Measurements from ENCODE around the gene ASTN2. TPM values are rescaled to one million over a fixed set of nuclear protein-coding genes. Genes with fewer than 3 reads are reported as not detected.

Gene ASTN2
- total RNA-seq, 4 donors from 2014 or later = 4.0 to 7.0 (median 4.9) TPM

DNA sequence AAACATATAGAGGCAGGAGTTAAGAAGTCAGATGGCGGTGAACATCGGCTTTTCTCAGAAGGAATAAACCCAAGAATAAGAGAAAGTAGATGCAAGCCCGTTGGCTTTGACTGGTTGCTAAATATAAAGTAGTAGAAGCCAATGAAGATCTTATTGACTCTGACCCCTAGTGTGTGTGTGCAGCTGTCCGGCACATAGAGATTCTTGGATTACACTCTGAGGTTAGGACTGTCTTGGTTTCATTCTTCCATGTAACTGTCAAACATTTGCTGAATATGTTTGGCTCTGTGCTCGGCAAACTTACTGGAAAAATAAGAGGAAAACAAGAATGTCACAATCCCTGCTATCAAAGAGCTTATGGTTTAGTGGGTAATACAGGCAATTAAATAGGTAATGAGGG is 54.9 kb downstream of the ASTN2 start:
- Histone ChIP-seq H3K4me3 (no peak overlapping the region), H3K9me3 (no peaks in the 10 kb centered on the region), H3K27me3 (no peaks in the 10 kb centered on the region), H3K27ac (no peak overlapping the region), H3K36me3 (no peaks in the 10 kb centered on the region), H3K4me1 (no peaks in the 10 kb centered on the region)
- peak; percentile 19 for ATAC-seq
- TF ChIP-seq POLR2A (IDR thresholded peaks at IDR 0.05) = no peak
- TF ChIP-seq EP300 (IDR thresholded peaks at IDR 0.05) = no peak
- no peak for TF ChIP-seq POLR2AphosphoS5 (IDR thresholded peaks at IDR 0.05)
- TF ChIP-seq, protein P1, sequence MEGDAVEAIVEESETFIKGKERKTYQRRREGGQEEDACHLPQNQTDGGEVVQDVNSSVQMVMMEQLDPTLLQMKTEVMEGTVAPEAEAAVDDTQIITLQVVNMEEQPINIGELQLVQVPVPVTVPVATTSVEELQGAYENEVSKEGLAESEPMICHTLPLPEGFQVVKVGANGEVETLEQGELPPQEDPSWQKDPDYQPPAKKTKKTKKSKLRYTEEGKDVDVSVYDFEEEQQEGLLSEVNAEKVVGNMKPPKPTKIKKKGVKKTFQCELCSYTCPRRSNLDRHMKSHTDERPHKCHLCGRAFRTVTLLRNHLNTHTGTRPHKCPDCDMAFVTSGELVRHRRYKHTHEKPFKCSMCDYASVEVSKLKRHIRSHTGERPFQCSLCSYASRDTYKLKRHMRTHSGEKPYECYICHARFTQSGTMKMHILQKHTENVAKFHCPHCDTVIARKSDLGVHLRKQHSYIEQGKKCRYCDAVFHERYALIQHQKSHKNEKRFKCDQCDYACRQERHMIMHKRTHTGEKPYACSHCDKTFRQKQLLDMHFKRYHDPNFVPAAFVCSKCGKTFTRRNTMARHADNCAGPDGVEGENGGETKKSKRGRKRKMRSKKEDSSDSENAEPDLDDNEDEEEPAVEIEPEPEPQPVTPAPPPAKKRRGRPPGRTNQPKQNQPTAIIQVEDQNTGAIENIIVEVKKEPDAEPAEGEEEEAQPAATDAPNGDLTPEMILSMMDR (IDR thresholded peaks at IDR 0.05) = no peak
- WGBS, 2 donors (ENCODE audit: low coverage in 1 of 2) = 67 to 69% methylated on average over 5 of the region's 5 CpGs

DNA sequence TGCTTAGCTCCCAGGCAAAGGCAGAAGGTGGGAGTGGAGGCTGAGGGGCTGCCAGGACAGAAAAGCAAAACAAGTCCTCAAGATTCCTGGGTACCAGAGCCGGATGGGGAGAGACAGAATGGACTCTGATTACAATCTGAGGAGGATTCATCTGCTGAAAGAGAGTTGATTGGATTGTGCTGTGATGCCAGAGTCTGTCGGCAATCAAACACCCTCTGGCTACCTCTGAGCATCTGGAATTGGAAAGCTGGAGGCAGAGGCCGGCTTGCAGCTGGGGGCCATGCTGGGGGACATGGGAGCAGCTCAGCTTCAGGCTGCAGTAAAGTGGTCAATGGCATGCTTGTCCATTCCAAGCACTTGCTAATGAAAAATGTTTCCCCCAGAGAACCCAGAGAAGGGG is 59.3 kb downstream of the ASTN2 start:
- 43 to 78% methylated on average over 2 to 3 of the region's 3 CpGs for WGBS, 2 donors (ENCODE audit: low coverage in 1 of 2)
- TF ChIP-seq POLR2AphosphoS5 (IDR thresholded peaks at IDR 0.05) = no peak
- Histone ChIP-seq H3K36me3 (no peaks in the 10 kb centered on the region), H3K4me3 (no peak overlapping the region), H3K27me3 (no peaks in the 10 kb centered on the region), H3K4me1 (no peaks in the 10 kb centered on the region), H3K9me3 (no peaks in the 10 kb centered on the region), H3K27ac (no peak overlapping the region)
- no peak for ATAC-seq

DNA sequence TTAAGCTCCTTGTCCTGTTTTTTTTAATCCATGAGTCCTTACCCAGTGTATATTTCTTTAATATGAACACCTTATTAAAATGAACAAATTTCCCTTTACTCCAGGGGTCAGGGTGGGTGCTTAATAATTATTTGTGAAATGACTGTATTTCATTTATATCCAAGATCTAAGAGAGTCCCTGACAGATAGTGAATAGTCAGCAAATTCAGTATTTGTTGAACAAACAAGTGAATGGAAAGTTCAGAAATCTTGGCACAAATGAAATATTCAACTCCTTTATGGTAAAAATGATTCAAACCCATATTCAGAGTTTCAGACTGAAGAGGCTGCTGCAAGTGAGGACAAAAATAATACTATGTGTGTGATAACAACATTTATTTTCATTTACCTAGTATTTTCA is 59.9 kb downstream of the ASTN2 start:
- Histone ChIP-seq H3K9me3 (no peaks in the 10 kb centered on the region), H3K27me3 (no peaks in the 10 kb centered on the region), H3K4me3 (no peak overlapping the region), H3K27ac (no peak overlapping the region), H3K36me3 (no peaks in the 10 kb centered on the region), H3K4me1 (no peaks in the 10 kb centered on the region)
- no peak for ATAC-seq
- TF ChIP-seq EP300 (IDR thresholded peaks at IDR 0.05) = no peak
- TF ChIP-seq, protein P1 (IDR thresholded peaks at IDR 0.05) = no peak
- TF ChIP-seq POLR2A (IDR thresholded peaks at IDR 0.05) = no peak
- TF ChIP-seq POLR2AphosphoS5 (IDR thresholded peaks at IDR 0.05) = no peak

DNA sequence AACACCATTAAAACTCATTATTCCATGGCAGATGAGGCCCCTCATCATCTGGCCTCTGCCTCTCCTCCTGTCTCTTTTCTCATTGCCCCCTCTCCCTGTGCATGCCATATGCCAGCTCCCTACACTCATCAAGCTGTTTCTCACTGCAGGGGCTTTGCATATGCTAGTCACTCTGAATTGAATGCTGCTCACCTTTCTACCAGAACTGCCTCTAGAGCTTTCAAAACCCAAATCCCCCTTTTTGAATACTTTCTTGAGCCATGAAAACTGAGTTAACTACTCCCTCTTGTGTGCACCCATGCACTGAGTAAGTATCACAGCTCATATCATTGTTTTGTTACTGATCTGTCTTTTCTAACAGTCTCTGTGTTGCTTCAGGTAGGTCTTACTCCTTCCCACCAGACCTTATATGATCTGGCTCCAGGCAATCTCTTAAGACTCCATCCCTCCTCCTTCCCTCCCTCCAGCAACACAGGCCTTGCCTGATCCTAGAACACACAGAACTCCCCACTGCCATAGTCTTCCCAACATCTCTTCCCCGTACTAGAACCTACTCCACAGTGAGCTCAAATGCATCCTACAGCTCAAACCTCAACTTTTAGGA is 60.5 kb downstream of the ASTN2 start:
- H3K36me3 ChIP-seq = no peaks in the 10 kb centered on the region
- no peak for ATAC-seq
- H3K4me1 ChIP-seq = no peaks in the 10 kb centered on the region
- H3K4me3 ChIP-seq = no peak overlapping the region
- no peak for TF ChIP-seq EP300 (IDR thresholded peaks at IDR 0.05)
- no peak for TF ChIP-seq POLR2AphosphoS5 (IDR thresholded peaks at IDR 0.05)
- no peak for TF ChIP-seq POLR2A (IDR thresholded peaks at IDR 0.05)
- TF ChIP-seq, protein P1 (IDR thresholded peaks at IDR 0.05) = no peak
- no peaks in the 10 kb centered on the region for H3K9me3 ChIP-seq
- H3K27ac ChIP-seq = no peak overlapping the region
- no peaks in the 10 kb centered on the region for H3K27me3 ChIP-seq
- WGBS, 2 donors (ENCODE audit: low coverage in 1 of 2) = 64 to 100% methylated on average over 1 of the region's 1 CpG

DNA sequence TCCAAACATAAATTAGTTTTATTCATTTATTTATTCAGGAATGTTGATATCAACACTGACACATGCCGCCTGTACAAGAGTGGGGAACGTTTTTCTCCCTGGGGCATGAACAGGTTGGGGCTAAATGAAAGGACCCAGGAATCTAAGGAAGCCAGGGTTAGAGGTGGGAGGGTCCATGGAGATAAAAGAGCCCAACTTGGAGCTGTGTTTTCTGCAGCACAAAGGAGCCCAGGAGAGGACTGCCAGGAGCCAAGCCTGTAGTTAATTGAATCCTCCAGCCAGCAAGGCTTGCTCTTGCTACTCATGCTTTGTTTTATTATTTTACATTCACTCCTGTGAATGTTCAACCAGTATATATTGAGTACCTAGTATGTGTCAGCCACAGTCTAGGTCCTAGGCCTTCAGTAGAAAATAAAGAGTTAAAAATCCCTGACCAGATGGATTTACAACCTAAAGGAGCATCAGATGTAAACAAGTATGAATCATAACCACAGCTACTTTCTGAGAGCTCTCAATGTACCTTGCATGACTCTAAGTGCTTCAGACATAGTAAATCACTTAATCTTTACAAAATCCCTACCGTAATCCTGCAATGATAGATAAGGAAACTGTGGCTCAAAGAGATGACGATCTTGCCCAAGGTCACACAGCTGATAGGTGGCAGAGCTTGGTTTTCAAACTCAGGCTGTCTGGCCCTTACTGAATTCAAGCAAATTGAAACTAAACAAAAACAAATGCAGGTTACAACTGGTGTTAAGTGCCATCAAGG is 69.8 kb downstream of the ASTN2 start:
- no peak for ATAC-seq
- 36 to 70% methylated on average over 4 of the region's 4 CpGs for WGBS, 2 donors (ENCODE audit: low coverage in 1 of 2)
- H3K4me1 ChIP-seq = no peaks in the 10 kb centered on the region
- TF ChIP-seq, protein P1 (IDR thresholded peaks at IDR 0.05) = no peak
- TF ChIP-seq EP300 (IDR thresholded peaks at IDR 0.05) (no peak), POLR2A (IDR thresholded peaks at IDR 0.05) (no peak), POLR2AphosphoS5 (IDR thresholded peaks at IDR 0.05) (no peak)
- H3K4me3 ChIP-seq = no peak overlapping the region
- H3K27me3 ChIP-seq = no peaks in the 10 kb centered on the region
- H3K27ac ChIP-seq = no peak overlapping the region
- H3K36me3 ChIP-seq = no peaks in the 10 kb centered on the region
- peaks cover 0 to 5% (median 0%) of the 10 kb centered on the region in 3 donors for H3K9me3 ChIP-seq
